ENCODE measurements around the gene CBFA2T3. TPM values are rescaled to one million over a fixed set of nuclear protein-coding genes. Genes with fewer than 3 reads are reported as not detected.
A peak's percentile ranks its signal among the peaks of the same experiment; 100 is the strongest.

Gene CBFA2T3
- total and polyA plus RNA-seq, 2 donors (not counting 1 experiment from before 2014, with no cell fraction given) = 40.8 to 58.3 TPM

GRCh38 chr16:88906020-88906419 is 71.0 kb downstream of the CBFA2T3 start:
- no peaks in the 10 kb centered on the region for H3K27me3 Mint-ChIP-seq
- H3K4me2 ChIP-seq (replicated peaks; ENCODE audit: low read depth, low read length, poor library complexity, severe bottlenecking) = no peak overlapping the region
- H3K9me3 Mint-ChIP-seq (ENCODE audit: insufficient read depth) = no peaks in the 10 kb centered on the region
- 90% methylated on average over 16 of the region's 16 CpGs for WGBS (ENCODE audit: insufficient coverage)
- H3K4me1 Mint-ChIP-seq = peaks cover 21% of the 10 kb centered on the region
- TF ChIP-seq EZH2 (IDR thresholded peaks at IDR 0.05; ENCODE audit: borderline replicate concordance, insufficient read depth, low read depth, low read length, poor library complexity, severe bottlenecking) (no peak), CTCF (IDR thresholded peaks at IDR 0.05) (no peak)
- no peak for ATAC-seq (ENCODE audit: low read depth)
- no peak for DNase-seq
- CTCF ChIA-PET = interaction anchor here (0.9 kb wide), 1 partner anchor 13 kb away, joined by 4 read pairs; no protein-coding TSS in a partner anchor
- peak overlapping the region; percentile 61 for H3K27ac Mint-ChIP-seq
- no peak overlapping the region for H3K4me3 Mint-ChIP-seq
- H3K79me2 ChIP-seq (ENCODE audit: control insufficient read depth, insufficient read depth, low read length) = peaks cover 89% of the 10 kb centered on the region
- H3K9ac ChIP-seq (ENCODE audit: low read length) = no peak overlapping the region
- no peaks in the 10 kb centered on the region for H3K27me3 ChIP-seq (replicated peaks in 1 of 4; ENCODE audit: control extremely low read depth in 1 of 4, control insufficient read depth in 3 of 4, insufficient read depth in 4 of 4, low read length in 3 of 4)
- H4K20me1 ChIP-seq (ENCODE audit: control insufficient read depth, insufficient read depth, low read length, poor library complexity, severe bottlenecking) = peaks cover 99% of the 10 kb centered on the region
- peaks cover 2 to 16% of the 10 kb centered on the region in 2 donors for H3K4me1 ChIP-seq (ENCODE audit: control insufficient read depth in 2 of 2, insufficient read depth in 2 of 2, low read length in 2 of 2)
- POLR2A ChIA-PET = no interaction called here
- H3K27ac ChIP-seq (ENCODE audit: low read length in 2 of 2) = no peak overlapping the region
- peaks cover 0 to 18% of the 10 kb centered on the region in 2 experiments for H3K36me3 ChIP-seq (replicated peaks in 1 of 2; ENCODE audit: control extremely low read depth in 1 of 2, control insufficient read depth in 1 of 2, extremely low read depth in 1 of 2, insufficient read depth in 2 of 2, low read length in 1 of 2)
- intact Hi-C loops (cut with micrococcal nuclease) = no loop called here
- no peak overlapping the region for H3K4me3 ChIP-seq (ENCODE audit: control extremely low read depth in 1 of 5, extremely low read depth in 1 of 5, insufficient read depth in 1 of 5, low read depth in 2 of 5, low read length in 4 of 5)
- no peaks in the 10 kb centered on the region for H3K9me3 ChIP-seq (ENCODE audit: control extremely low read depth in 1 of 3, control insufficient read depth in 2 of 3, insufficient read depth in 1 of 3, low read length in 2 of 3)
- no peak overlapping the region for H2AFZ ChIP-seq (ENCODE audit: insufficient read depth, low read depth, low read length, poor library complexity, severe bottlenecking)

- ChIA-PET CTCF (interaction anchor here (0.9 kb wide), 1 partner anchor 12 kb away, joined by 4 read pairs; no protein-coding TSS in a partner anchor), POLR2A (interaction anchor here (0.7 kb wide), 1 partner anchor 11 kb away, joined by 3 read pairs; no protein-coding TSS in a partner anchor)
- H3K4me1 ChIP-seq (ENCODE audit: control insufficient read depth in 2 of 2, insufficient read depth in 2 of 2, low read length in 2 of 2) = peaks cover 0 to 13% of the 10 kb centered on the region in 2 donors
- no peak overlapping the region for H3K4me2 ChIP-seq (replicated peaks; ENCODE audit: low read depth, low read length, poor library complexity, severe bottlenecking)
- TF ChIP-seq EZH2 (IDR thresholded peaks at IDR 0.05; ENCODE audit: borderline replicate concordance, insufficient read depth, low read depth, low read length, poor library complexity, severe bottlenecking) (no peak), CTCF (IDR thresholded peaks at IDR 0.05) (no peak)
- peak; percentile 70 for ATAC-seq (ENCODE audit: low read depth)
- H2AFZ ChIP-seq (ENCODE audit: insufficient read depth, low read depth, low read length, poor library complexity, severe bottlenecking) = no peak overlapping the region
- peak; percentile 49 for DNase-seq
- H3K9me3 ChIP-seq (ENCODE audit: control extremely low read depth in 1 of 3, control insufficient read depth in 2 of 3, insufficient read depth in 1 of 3, low read length in 2 of 3) = no peaks in the 10 kb centered on the region
- H3K79me2 ChIP-seq (ENCODE audit: control insufficient read depth, insufficient read depth, low read length) = peaks cover 89% of the 10 kb centered on the region
- peaks cover 0 to 23% of the 10 kb centered on the region in 2 experiments for H3K36me3 ChIP-seq (replicated peaks in 1 of 2; ENCODE audit: control extremely low read depth in 1 of 2, control insufficient read depth in 1 of 2, extremely low read depth in 1 of 2, insufficient read depth in 2 of 2, low read length in 1 of 2)
- no peaks in the 10 kb centered on the region for H3K27me3 Mint-ChIP-seq
- 71% methylated on average over 5 of the region's 13 CpGs for WGBS (ENCODE audit: insufficient coverage)
- H3K27me3 ChIP-seq (replicated peaks in 1 of 4; ENCODE audit: control extremely low read depth in 1 of 4, control insufficient read depth in 3 of 4, insufficient read depth in 4 of 4, low read length in 3 of 4) = no peaks in the 10 kb centered on the region
- peaks cover 99% of the 10 kb centered on the region for H4K20me1 ChIP-seq (ENCODE audit: control insufficient read depth, insufficient read depth, low read length, poor library complexity, severe bottlenecking)
- no peak overlapping the region for H3K9ac ChIP-seq (ENCODE audit: low read length)
- no peak overlapping the region for H3K4me3 Mint-ChIP-seq
- intact Hi-C loops (cut with micrococcal nuclease) = no loop called here
- H3K4me3 ChIP-seq (ENCODE audit: control extremely low read depth in 1 of 5, extremely low read depth in 1 of 5, insufficient read depth in 1 of 5, low read depth in 2 of 5, low read length in 4 of 5) = no peak overlapping the region
- H3K4me1 Mint-ChIP-seq = peaks cover 19% of the 10 kb centered on the region
- no peak overlapping the region for H3K27ac Mint-ChIP-seq
- no peak overlapping the region for H3K27ac ChIP-seq (ENCODE audit: low read length in 2 of 2)
- H3K9me3 Mint-ChIP-seq (ENCODE audit: insufficient read depth) = no peaks in the 10 kb centered on the region
Measured at GRCh38 chr16:88905563-88905962, 71.4 kb downstream of the CBFA2T3 start.

Data from B cell (primary cell).